ENCODE results near the gene NAT8. TPM values are rescaled to one million over a fixed set of nuclear protein-coding genes. Genes with fewer than 3 reads are reported as not detected.
"Not testable (repeated sequence)": the region's sequence is repeated elsewhere in the genome, so short reads cannot be mapped to it uniquely, and the experiment has no call there.

NAT8 gene
- polyA plus RNA-seq, 4 donors = 0.10 to 1.2 TPM; not detected in 2

DNA sequence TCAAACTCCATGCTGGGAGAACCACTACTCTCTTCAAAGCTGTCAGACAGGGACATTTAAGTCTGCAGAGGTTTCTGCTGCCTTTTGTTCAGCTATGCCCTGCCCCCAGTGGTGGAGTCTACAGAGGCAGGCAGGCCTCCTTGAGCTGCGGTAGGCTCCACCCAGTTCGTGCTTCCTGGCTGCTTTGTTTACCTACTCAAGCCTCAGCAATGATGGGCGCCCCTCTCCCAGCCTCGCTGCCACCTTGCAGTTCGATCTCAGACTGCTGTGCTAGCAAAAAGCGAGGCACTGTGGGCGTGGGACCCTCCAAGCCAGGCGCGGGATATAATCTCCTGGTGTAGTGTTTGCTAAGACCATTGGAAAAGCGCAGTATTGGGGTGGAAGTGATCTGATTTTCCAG lies 5.5 kb upstream of the NAT8 start:
- FAIRE-seq; H3K4me1 ChIP-seq (ENCODE audit: control insufficient read depth in 3 of 3, insufficient read depth in 2 of 3, low read depth in 1 of 3, low read length in 2 of 3); H3K4me3 ChIP-seq (ENCODE audit: low read depth in 1 of 3, low read length in 3 of 3); H3K36me3 ChIP-seq (ENCODE audit: control insufficient read depth in 3 of 3, insufficient read depth in 2 of 3, low read depth in 1 of 3, low read length in 3 of 3); H3K9me3 ChIP-seq (ENCODE audit: control insufficient read depth in 2 of 2, insufficient read depth in 1 of 2, low read depth in 1 of 2, low read length in 1 of 2); H3K27ac ChIP-seq (ENCODE audit: low read depth in 1 of 3, low read length in 2 of 3); DNase-seq; H3K27me3 ChIP-seq (ENCODE audit: control insufficient read depth in 3 of 3, insufficient read depth in 3 of 3, low read length in 3 of 3): not testable (repeated sequence)
- 86 to 89% (median 88%) methylated on average over 10 of the region's 10 CpGs for WGBS, 3 donors

DNA sequence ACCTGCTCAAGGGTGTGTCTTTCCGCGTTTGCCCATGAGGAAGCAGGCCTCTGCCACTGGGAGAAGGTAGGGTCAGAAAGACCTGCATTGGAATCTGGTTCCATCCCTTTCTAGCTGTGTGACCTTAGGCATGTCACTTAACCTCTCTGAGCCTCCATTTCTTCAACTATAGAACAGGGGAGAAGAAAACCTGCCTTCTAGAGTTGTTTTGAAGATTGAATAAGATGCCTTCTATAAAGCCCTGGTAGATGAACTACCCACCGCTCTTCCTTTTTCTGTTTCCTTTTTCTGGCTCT lies 507 bp downstream of the NAT8 start:
- H3K4me1 ChIP-seq (ENCODE audit: control insufficient read depth in 3 of 3, insufficient read depth in 2 of 3, low read depth in 1 of 3, low read length in 2 of 3) = peaks cover 0 to 3% (median 0%) of the 10 kb centered on the region in 3 donors
- DNase-seq (no peak), FAIRE-seq (no peak)
- no peaks in the 10 kb centered on the region for H3K27me3 ChIP-seq (ENCODE audit: control insufficient read depth in 3 of 3, insufficient read depth in 3 of 3, low read length in 3 of 3)
- H3K27ac ChIP-seq (ENCODE audit: low read depth in 1 of 3, low read length in 2 of 3) = no peak overlapping the region
- WGBS, 3 donors = 63 to 81% (median 79%) methylated on average over 3 of the region's 3 CpGs
- H3K4me3 ChIP-seq (ENCODE audit: low read depth in 1 of 3, low read length in 3 of 3) = no peak overlapping the region
- no peaks in the 10 kb centered on the region for H3K36me3 ChIP-seq (ENCODE audit: control insufficient read depth in 3 of 3, insufficient read depth in 2 of 3, low read depth in 1 of 3, low read length in 3 of 3)
- H3K9me3 ChIP-seq (ENCODE audit: control insufficient read depth in 2 of 2, insufficient read depth in 1 of 2, low read depth in 1 of 2, low read length in 1 of 2) = peaks cover 0 to 19% of the 10 kb centered on the region in 2 donors

DNA sequence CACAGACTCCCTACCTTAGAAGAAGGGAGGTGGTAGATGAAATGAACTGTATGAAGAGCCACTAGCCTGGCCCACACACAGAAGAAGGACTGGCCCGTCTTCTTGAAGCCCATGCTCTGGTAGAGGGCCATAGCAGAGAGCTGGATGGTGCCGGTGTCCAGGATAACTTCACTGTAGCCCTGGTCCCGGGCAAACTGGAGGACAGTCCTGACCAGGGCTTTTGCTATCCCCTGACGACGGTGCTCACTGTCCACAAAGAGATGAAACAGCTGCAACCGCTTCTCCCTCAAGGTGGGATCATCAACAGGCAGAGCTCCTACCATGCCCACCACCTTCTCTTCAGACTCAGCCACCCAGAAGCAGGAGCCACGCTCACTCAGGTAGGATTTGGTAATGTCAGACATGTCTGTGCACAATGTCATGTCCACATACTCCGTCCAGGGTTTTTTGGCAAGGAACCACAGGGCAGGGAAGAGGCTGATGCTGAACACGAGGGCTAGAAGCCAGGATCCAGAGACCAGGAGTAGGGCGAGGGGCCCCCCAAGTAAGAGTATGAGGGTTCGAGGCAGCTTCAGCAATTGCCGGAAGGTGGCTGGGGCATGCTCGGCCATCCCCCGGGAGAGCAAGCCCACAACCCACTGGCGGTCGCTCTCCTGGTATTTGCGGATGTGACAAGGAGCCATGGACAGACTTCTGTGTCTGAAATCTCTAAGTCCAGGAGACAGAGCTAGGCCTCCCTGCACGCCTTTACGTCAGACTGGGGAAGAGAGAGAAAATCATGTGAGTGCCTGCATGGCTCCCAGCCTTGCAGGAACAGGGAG lies 1.1 kb downstream of the NAT8 start:
- no peak overlapping the region for H3K4me3 ChIP-seq (ENCODE audit: low read depth in 1 of 3, low read length in 3 of 3)
- H3K36me3 ChIP-seq (ENCODE audit: control insufficient read depth in 3 of 3, insufficient read depth in 2 of 3, low read depth in 1 of 3, low read length in 3 of 3) = no peaks in the 10 kb centered on the region
- H3K4me1 ChIP-seq (ENCODE audit: control insufficient read depth in 3 of 3, insufficient read depth in 2 of 3, low read depth in 1 of 3, low read length in 2 of 3) = peaks cover 0 to 3% (median 0%) of the 10 kb centered on the region in 3 donors
- FAIRE-seq = no peak
- H3K27me3 ChIP-seq (ENCODE audit: control insufficient read depth in 3 of 3, insufficient read depth in 3 of 3, low read length in 3 of 3) = no peaks in the 10 kb centered on the region
- no peak for DNase-seq
- peaks cover 0 to 19% of the 10 kb centered on the region in 2 donors for H3K9me3 ChIP-seq (ENCODE audit: control insufficient read depth in 2 of 2, insufficient read depth in 1 of 2, low read depth in 1 of 2, low read length in 1 of 2)
- H3K27ac ChIP-seq (ENCODE audit: low read depth in 1 of 3, low read length in 2 of 3) = peak overlapping the region in 1 of 3 donors; percentile 31
- WGBS, 3 donors = 88 to 91% (median 89%) methylated on average over 19 of the region's 19 CpGs

DNA sequence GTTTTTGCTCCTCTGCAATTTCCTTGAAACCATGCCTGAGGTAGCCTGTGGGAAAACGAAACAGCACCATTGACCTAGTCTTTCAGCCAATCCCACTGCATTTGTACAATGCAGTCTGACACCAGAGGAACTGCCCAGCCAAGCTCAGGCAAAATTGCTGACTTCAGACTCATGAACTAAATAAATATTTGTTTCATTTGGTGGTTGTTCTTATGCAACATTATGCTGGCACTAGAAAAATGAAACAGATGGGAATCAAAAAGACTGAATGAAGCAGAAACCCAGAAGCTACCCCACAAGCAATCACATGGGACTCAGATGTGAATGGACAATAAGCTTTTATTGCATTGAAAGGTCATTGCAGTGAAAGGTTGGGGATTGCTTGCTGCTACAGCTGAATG lies 1.7 kb downstream of the NAT8 start:
- FAIRE-seq (no peak), DNase-seq (peak in 1 of 2 donors; percentile 6)
- H3K4me1 ChIP-seq (ENCODE audit: control insufficient read depth in 3 of 3, insufficient read depth in 2 of 3, low read depth in 1 of 3, low read length in 2 of 3) = peaks cover 0 to 3% (median 0%) of the 10 kb centered on the region in 3 donors
- H3K9me3 ChIP-seq (ENCODE audit: control insufficient read depth in 2 of 2, insufficient read depth in 1 of 2, low read depth in 1 of 2, low read length in 1 of 2) = peaks cover 0 to 19% of the 10 kb centered on the region in 2 donors
- 17 to 36% (median 26%) methylated on average over 1 of the region's 1 CpG for WGBS, 3 donors
- H3K4me3 ChIP-seq (ENCODE audit: low read depth in 1 of 3, low read length in 3 of 3) = no peak overlapping the region
- no peaks in the 10 kb centered on the region for H3K27me3 ChIP-seq (ENCODE audit: control insufficient read depth in 3 of 3, insufficient read depth in 3 of 3, low read length in 3 of 3)
- peak overlapping the region in 1 of 3 donors; percentile 31 for H3K27ac ChIP-seq (ENCODE audit: low read depth in 1 of 3, low read length in 2 of 3)
- no peaks in the 10 kb centered on the region for H3K36me3 ChIP-seq (ENCODE audit: control insufficient read depth in 3 of 3, insufficient read depth in 2 of 3, low read depth in 1 of 3, low read length in 3 of 3)

DNA sequence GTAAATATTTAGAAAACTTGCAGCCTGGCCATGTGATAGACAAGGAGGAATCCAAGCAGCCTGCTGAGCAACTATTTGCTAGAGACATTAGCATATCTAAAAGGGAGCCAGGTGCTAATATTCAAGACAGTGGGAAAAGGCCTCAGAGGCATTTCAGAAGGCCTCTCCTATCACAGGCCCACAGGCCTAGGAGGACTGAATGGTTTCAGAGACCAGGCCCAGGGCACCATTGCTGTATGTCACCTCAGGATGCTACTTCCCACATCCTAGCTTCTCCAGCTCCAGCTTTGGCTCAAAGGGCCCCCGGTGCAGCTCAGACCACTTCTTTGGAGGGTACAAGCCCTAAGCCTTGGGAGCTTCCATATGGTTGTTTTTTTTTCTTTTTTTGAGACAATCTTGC lies 3.8 kb downstream of the NAT8 start:
- FAIRE-seq (no peak), DNase-seq (no peak)
- H3K4me3 ChIP-seq (ENCODE audit: low read depth in 1 of 3, low read length in 3 of 3) = no peak overlapping the region
- no peaks in the 10 kb centered on the region for H3K36me3 ChIP-seq (ENCODE audit: control insufficient read depth in 3 of 3, insufficient read depth in 2 of 3, low read depth in 1 of 3, low read length in 3 of 3)
- H3K4me1 ChIP-seq (ENCODE audit: control insufficient read depth in 3 of 3, insufficient read depth in 2 of 3, low read depth in 1 of 3, low read length in 2 of 3) = peaks cover 0 to 3% (median 0%) of the 10 kb centered on the region in 3 donors
- H3K27me3 ChIP-seq (ENCODE audit: control insufficient read depth in 3 of 3, insufficient read depth in 3 of 3, low read length in 3 of 3) = no peaks in the 10 kb centered on the region
- peaks cover 0 to 19% of the 10 kb centered on the region in 2 donors for H3K9me3 ChIP-seq (ENCODE audit: control insufficient read depth in 2 of 2, insufficient read depth in 1 of 2, low read depth in 1 of 2, low read length in 1 of 2)
- 91 to 100% (median 98%) methylated on average over 1 of the region's 1 CpG for WGBS, 3 donors
- H3K27ac ChIP-seq (ENCODE audit: low read depth in 1 of 3, low read length in 2 of 3) = no peak overlapping the region

DNA sequence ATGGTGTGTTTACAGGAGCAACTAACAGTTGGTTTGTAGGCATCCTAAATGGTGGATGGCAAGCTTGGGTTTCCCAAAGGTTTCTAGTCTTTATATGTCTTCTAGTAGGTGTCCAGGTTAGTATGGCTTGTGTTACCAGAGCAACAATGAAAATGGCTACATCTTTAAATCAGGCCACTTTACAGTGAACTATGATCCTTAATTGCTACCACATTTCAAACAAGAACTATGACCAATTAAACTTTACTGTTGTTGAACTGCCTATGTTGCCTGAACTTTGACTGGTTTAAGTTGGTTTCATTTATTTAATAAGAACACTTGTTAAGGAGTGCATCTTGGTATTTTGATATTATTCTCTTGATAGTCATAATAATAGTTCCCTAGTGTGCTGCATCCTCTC lies 5.2 kb downstream of the NAT8 start:
- peak; percentile 39 for FAIRE-seq

DNA sequence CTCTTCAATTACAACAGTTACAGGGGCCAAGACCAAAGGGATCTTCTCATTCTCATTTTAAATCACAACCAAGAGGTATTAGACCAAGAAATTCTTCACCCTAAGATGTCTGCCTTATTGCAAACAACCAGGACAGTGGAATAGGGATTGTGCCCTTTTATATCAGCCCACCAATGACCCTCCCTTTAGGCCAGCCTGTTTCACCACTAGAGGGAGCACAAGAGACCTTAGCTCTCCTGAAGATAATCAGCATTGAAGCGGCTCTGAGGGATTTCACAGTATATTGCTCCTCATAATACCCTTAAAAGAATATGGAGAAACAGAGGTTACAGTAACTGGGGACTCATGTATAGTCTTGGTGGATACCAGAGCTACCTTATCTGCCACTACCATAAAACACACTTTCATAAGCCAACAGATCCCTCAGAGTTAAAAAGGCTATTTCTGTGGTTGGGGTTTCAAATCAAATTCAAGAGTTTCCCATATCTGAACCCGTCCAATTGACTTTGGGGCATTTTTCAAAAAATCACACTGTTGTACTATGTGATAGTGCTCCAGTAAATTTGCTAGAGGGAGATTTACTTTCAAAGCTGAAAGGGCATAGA lies 11.5 kb downstream of the NAT8 start:
- peak; percentile 53 for FAIRE-seq
- not testable (repeated sequence) for H3K36me3 ChIP-seq (ENCODE audit: control insufficient read depth in 3 of 3, insufficient read depth in 2 of 3, low read depth in 1 of 3, low read length in 3 of 3); H3K27me3 ChIP-seq (ENCODE audit: control insufficient read depth in 3 of 3, insufficient read depth in 3 of 3, low read length in 3 of 3); H3K9me3 ChIP-seq (ENCODE audit: control insufficient read depth in 2 of 2, insufficient read depth in 1 of 2, low read depth in 1 of 2, low read length in 1 of 2); H3K4me3 ChIP-seq (ENCODE audit: low read depth in 1 of 3, low read length in 3 of 3); H3K4me1 ChIP-seq (ENCODE audit: control insufficient read depth in 3 of 3, insufficient read depth in 2 of 3, low read depth in 1 of 3, low read length in 2 of 3); H3K27ac ChIP-seq (ENCODE audit: low read depth in 1 of 3, low read length in 2 of 3)
- peak in 1 of 2 donors; percentile 16 for DNase-seq
- 33 to 67% (median 49%) methylated on average over 1 to 2 of the region's 2 CpGs for WGBS, 3 donors

More for the DNA sequence above, 5.2 kb downstream of the NAT8 start:
- H3K4me1 ChIP-seq (ENCODE audit: control insufficient read depth in 3 of 3, insufficient read depth in 2 of 3, low read depth in 1 of 3, low read length in 2 of 3); H3K36me3 ChIP-seq (ENCODE audit: control insufficient read depth in 3 of 3, insufficient read depth in 2 of 3, low read depth in 1 of 3, low read length in 3 of 3); H3K4me3 ChIP-seq (ENCODE audit: low read depth in 1 of 3, low read length in 3 of 3); H3K27me3 ChIP-seq (ENCODE audit: control insufficient read depth in 3 of 3, insufficient read depth in 3 of 3, low read length in 3 of 3): not testable (repeated sequence)
- H3K27ac ChIP-seq (ENCODE audit: low read depth in 1 of 3, low read length in 2 of 3) = peak overlapping the region in 1 of 3 donors; percentile 37
- peak; percentile 17 to 81 for DNase-seq
- peaks cover 0 to 19% of the 10 kb centered on the region in 2 donors for H3K9me3 ChIP-seq (ENCODE audit: control insufficient read depth in 2 of 2, insufficient read depth in 1 of 2, low read depth in 1 of 2, low read length in 1 of 2)

DNA sequence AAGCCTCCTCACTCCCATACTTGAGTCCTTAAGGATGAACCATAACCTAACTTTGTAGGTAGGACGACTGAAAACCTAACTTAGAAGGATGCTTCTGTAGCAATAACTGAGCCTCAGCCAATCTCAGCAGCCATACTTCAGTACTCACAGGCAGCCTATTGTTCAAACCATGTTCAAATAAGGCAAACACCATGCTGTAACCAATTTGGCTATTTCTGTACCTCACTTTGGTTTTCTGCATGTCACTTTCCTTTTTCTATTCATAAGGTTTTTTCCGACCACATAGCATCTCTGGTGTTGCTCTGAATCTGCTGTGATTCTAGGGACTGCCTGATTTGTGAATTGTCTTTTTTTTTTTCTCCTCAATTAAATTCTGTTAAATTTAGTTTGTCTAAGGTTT lies 13.7 kb downstream of the NAT8 start:
- H3K27me3 ChIP-seq (ENCODE audit: control insufficient read depth in 3 of 3, insufficient read depth in 3 of 3, low read length in 3 of 3); H3K4me3 ChIP-seq (ENCODE audit: low read depth in 1 of 3, low read length in 3 of 3); DNase-seq; H3K4me1 ChIP-seq (ENCODE audit: control insufficient read depth in 3 of 3, insufficient read depth in 2 of 3, low read depth in 1 of 3, low read length in 2 of 3); H3K27ac ChIP-seq (ENCODE audit: low read depth in 1 of 3, low read length in 2 of 3); H3K36me3 ChIP-seq (ENCODE audit: control insufficient read depth in 3 of 3, insufficient read depth in 2 of 3, low read depth in 1 of 3, low read length in 3 of 3); FAIRE-seq; H3K9me3 ChIP-seq (ENCODE audit: control insufficient read depth in 2 of 2, insufficient read depth in 1 of 2, low read depth in 1 of 2, low read length in 1 of 2): not testable (repeated sequence)
- WGBS, 3 donors = 75 to 94% (median 80%) methylated on average over 2 of the region's 2 CpGs
